HG03175 (cell line): ENCODE measurements around the gene TRIO.
A peak's percentile ranks its signal among the peaks of the same experiment; 100 is the strongest.

ENCODE experiments used
- ATAC-seq: cut with Tn5 transposase; IDR thresholded peaks from one replicate; pipeline ENCODE4 v1.9.1; 2021; ENCODE audit warnings: mild to moderate bottlenecking, moderate library complexity; ENCODE audit not compliant: unreplicated experiment

The TRIO gene

DNA sequence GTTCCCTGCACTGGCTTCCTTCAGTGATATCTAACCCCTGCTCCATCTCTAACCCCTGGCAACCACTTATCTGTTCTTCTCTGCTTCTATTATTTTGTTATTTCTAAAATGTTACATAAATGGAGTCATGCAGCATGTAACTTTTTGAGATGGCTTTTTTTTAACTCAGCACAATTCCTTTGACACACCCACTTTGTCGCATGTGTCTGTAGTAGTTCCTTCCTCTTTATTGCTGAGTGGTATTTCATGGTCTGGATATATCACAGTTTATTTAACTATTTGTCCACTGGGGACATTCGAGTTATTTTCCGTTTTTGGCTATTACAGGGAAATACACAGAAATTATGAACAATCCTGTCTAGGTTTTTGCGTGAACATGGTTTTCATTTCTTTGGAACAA lies 200.2 kb downstream of the TRIO start:
- no peak for ATAC-seq

DNA sequence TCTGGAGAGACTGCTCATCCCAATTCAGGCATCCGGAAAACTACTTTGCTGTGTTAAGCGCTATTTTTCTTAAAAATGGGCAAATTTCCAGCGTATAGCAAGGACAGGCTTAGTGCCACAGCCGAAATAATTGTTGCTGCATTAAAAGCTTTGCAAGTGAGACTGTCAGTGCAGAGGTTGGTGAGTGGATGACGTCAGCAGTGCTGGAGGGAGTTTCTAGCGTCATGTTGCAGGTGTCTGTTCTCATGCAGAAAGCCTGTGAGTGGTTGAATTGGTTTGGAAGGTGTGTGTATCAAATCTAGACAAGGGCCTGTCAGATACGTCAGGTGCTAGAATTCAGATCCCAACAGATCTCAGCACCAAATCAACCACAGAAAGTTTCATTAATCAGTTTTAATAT lies 204.4 kb downstream of the TRIO start:
- no peak for ATAC-seq

DNA sequence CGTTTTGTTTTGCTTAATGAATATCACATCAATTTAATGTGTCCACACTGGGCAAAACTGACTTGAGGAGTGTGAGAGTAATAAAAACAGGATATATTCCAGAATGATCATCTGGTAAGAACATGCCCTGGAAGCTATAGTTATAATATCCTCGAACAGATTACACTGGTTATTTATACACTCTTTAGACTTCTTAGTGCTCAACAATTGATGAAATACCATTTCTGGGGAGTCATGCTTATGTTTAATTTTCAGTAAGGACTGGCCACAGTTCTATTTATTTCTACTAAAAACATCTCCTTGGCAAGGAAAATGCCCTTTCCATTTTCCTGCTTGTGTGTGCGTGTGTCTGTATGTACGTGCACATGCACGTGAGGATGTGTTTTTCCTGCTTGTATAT lies 205.0 kb downstream of the TRIO start:
- no peak for ATAC-seq

DNA sequence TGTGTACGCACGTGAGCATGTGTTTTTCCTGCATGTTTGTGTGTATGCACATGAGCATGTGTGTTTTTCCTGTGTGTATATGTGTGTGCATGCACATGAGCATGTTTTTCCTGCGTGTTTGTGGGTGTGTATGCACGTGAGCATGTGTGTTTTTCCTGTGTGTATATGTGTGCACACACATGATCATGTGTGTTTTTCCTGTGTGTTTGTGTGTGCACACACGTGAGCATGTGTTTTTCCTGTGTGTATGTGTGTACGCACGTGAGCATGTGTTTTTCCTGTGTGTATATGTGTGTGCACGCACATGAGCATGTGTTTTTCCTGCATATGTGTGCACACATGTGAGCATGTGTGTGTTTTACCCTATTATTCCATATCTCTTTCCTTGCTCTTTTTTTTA lies 205.9 kb downstream of the TRIO start:
- no peak for ATAC-seq

GRCh38 chr5:14351086-14351661 lies 208.0 kb downstream of the TRIO start:
- ATAC-seq, result no peak

DNA sequence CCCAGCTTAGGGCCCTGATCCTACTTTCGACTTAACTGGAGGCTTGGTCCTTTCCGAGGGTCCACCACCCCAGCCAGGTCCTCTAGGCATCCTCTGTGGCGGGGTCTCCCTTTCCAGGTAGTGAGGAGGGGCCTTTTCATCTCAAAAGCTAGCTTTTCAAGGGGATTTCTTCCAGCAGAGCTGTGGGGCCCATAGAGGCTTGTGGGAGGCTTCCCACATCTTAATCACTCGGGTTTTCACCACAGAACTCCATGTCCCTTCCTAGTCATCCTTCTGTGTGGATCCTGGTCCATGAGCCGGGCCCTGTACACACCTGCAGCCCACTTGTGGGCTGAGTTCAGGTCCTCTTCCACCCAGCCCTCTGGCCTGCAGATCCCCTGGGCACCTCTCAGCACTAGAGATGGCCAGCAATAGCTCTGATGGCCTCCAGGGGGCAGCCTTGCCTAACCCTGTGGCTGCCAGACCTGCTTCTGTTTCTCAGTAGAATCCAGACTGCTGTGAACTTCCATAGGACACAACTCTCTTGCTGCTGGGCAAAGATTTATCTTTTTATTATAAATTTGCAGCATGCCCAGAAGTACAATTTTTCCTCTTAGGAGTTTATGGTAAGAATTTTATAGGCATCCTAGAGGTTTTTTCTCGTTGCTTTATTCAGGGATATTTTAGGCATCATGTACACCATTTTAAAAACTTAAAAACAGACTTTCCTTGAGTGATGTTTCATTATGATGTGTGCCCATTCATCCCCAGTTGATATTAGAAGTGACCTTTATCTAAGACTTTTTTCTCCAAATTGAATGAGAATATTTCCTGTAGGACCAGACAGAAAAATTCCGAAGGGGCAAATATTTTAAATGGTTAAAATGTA lies 208.9 kb downstream of the TRIO start:
- peak; percentile 90 for ATAC-seq

- no peak for ATAC-seq
Observed at GRCh38 chr5:14353726-14354474, 210.8 kb downstream of the TRIO start.

DNA sequence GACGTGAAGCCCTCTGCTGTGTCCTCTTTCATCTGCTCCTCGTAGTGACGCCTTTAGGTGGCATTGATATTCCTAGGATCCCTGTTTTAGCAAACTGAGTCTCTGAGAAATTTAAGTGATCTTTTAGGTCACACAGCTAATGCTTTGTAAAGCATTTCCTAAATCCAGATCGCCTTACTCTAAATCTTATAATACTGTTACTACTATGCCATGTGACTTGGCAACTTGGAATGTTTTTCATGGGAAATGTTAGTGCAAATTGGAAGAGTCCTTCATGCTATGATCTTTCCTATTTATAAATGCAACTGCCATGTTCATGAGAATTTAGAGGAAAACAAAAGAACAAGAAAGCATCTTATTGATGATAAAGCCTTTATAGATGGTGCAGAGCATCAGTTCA lies 212.2 kb downstream of the TRIO start:
- no peak for ATAC-seq

- peak; percentile 39 for ATAC-seq
Observed at GRCh38 chr5:14356305-14356704, 213.2 kb downstream of the TRIO start.

DNA sequence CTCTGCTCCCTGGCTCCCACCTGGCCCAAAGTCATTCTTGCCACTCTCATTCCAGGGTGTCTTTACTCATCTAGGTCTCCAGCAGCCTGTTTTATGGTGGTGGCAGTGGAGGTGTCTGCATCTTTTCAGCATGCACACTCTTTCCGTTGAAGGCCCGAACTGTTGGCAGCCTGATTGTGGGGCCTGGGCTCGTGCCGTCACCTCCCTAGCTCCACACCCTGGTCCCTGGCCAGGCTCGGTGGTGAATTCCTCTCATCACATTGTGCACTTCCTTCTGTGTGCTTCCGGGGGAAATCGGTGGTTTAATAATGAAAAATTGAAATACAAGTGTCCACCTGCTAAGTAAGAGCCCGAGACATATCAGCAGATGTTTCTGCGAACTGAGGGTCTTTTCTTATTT lies 214.3 kb downstream of the TRIO start:
- no peak for ATAC-seq

GRCh38 chr5:14357851-14358250 lies 214.7 kb downstream of the TRIO start:
- no peak for ATAC-seq

DNA sequence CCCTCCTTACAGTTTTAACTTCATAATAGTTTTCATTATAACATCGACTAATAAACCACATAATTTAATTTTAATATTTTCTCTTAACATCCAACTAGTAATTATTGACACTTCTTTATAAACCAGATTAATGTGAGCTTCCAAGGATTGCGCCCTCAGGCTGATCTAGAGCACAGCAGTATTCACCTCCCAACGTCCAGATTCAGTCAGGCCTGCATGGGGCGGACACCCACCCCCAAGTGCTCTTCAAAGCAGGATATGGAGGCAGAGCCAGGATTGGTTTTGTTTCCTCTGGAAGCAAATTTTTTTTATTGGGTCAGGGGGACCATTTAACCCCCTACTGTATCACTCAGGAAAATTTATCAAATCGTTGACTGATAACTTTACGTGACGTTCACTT lies 215.4 kb downstream of the TRIO start:
- no peak for ATAC-seq

DNA sequence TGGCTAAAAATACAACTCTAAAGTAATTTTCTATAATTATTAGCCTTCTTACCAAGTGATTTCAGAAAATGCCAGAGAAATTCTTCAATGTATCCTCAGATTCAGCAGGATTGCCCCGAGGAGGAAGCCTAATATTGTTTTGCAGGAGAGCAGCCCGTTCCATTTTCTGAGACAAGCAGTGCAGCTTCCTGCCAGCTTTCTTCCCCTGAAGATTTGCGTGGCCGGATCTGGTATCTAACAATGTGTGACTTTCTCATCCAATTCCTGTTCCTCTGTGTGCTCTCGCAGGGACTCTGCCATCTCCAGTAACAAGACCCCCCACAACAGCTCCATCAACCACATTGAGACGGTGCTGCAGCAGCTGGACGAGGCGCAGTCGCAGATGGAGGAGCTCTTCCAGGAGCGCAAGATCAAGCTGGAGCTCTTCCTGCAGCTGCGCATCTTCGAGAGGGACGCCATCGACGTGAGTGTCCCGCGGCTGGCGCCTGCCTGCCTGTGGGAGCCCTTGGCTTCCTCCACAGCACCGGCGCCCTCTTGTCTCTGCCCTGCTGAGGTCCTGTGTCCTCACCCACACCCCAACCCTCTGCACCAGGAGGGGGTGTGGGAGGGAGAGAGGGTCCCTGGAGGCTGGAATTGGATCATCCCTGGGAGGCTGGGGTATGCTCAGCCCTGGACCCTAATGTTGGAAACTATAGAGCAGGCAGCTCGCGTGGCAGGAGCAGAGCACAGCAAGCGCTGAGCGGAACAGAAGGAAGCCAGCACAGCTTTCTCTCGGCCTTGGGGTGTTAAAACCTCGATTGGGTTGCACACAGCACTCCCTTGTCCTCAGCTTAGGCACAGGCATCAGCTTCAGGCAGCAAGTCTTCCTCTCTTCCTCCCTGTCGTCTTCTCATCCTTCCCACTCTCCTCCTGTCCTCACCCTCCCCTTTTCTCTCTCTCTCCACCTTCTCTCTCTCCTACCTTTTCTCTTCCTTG lies 216.2 kb downstream of the TRIO start:
- ATAC-seq, result no peak

DNA sequence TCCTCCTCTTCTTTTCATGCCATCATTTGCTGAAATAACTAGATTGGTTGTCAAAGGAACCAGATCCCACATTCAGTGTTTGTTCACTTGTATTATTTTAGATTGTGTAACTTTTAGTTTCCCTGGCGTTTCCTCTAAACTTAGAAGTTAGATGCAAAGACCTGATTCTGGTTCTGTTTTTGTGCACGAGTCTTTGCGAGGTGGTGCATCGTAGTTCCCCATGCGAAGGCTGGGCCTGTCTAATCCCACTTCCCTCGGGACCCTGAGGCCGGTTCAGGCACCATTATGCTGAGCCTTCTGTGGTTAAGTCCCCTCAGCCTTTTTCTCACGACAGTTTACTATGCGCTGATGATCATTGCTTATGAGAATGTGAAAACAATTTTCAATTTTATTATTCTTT lies 219.3 kb downstream of the TRIO start:
- ATAC-seq, result no peak

GRCh38 chr5:14364096-14364495 lies 221.0 kb downstream of the TRIO start:
- ATAC-seq, result no peak

DNA sequence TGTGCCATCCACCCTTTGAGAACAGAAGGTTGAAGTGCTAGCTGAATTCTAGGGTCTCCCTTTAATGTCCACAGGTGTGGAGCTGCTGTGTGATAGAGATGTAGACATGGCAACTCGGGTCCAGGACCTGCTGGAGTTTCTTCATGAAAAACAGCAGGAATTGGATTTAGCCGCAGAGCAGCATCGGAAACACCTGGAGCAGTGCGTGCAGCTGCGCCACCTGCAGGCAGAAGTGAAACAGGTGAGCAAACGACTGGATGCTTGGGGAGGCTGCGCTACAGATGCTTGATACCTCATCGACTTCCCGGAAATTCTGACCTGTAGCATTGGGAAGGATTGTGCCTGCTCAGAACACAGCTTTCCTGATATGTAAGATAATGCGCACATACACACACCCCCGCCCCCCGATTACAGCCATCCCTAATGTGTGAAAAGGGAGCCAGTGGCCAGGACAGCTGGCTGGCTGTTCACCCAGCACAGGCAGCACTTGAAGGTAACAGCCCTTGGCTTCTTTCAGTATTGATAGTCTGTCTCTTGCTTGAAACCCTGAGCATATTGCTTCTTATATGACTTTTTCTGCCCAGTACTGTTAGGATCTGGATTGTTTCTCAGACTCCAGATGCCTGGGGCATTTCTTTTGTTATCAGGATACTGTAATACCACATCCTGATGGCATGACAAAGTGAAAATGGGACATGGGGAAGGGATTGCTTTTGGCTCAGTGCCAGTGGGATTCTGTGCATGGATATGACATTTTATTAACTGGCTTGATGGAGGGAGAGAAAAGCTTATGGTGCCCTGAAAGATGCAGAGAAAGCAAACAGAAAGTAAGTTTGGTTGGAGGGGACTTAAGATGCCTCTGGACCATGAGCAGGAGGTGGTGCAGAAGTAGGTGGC lies 221.7 kb downstream of the TRIO start:
- no peak for ATAC-seq

DNA sequence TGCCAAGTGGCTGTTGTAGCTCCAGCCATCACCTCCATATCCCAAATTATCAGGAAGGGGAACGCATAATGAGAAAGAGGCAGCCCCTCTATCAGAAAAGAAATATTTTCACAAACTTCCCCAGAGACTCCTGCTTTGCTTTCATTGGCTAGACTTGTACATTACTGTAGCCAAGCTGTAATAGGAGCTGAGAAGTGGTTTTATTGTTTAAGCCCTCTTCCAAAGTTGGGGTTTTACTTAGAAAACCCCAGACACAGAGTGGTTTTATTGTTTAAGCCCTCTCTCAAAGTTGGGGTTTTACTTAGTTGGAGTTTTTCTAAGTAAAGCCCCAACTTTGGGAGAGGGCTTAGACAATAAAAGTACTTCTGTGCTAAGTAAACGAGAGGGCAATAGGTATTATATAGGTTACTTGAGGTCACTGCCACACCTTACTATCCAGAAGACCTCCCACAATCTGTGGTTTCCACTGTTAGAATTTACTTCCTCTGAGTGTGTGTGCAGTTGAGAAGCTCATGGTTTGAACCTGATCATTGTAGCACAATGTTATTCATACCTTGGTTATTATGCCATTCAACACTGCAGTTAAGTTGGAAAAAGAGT lies 222.8 kb downstream of the TRIO start:
- no peak for ATAC-seq

- no peak for ATAC-seq
Observed at GRCh38 chr5:14366763-14367162, 223.6 kb downstream of the TRIO start.

- ATAC-seq, result no peak
Observed at GRCh38 chr5:14367364-14367763, 224.2 kb downstream of the TRIO start.
